T-helper 2 cell (primary cell): ENCODE results near the gene ME3.
A peak's percentile ranks its signal among the peaks of the same experiment; 100 is the strongest.
"Not testable (repeated sequence)": the region's sequence is repeated elsewhere in the genome, so short reads cannot be mapped to it uniquely, and the experiment has no call there.

ENCODE experiments used
- DNase-seq, 5 experiments: peaks; one replicate each; pipeline versions ENCODE4 v3.0.0 to v3.0.0-alpha.2; 2012 to 2022

Gene ME3

DNA sequence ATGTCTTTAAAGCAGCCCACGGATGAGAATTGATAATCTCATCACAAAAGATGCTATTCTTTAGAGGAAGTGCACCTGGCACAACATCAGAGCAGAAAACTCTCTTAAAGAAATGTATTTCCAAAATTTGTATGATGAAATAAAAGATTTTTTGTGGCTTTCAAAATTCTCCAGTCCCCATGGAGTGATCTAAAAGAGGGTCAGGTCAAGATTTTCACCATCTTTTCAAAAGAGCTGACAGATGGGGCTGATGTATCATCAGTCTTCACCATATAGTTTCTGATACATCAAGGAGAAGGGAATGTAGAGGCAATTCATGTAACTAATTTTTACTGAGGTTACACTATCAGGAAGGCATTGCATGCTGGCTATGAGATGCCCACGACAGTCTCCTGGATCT lies 11.7 kb downstream of the ME3 start:
- DNase-seq: no peak

DNA sequence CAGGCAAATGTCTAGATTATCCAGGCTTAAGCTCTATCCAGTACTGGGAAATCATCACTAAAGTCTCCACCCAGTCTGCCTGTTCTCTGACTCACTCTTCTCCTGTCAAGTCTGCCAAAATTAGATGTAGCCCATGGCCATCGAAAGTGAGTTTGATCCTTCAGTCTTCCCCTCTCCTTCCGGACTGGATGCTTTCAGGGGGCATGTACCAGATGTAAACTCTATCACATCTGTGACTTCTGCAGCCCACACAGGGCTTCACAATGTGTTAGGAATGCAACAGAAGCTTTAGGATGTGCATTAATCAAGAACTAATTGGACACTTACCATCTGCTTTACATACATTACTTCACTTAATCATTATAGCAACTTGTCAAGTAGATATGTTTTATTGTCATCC lies 12.3 kb downstream of the ME3 start:
- no peak for DNase-seq

DNA sequence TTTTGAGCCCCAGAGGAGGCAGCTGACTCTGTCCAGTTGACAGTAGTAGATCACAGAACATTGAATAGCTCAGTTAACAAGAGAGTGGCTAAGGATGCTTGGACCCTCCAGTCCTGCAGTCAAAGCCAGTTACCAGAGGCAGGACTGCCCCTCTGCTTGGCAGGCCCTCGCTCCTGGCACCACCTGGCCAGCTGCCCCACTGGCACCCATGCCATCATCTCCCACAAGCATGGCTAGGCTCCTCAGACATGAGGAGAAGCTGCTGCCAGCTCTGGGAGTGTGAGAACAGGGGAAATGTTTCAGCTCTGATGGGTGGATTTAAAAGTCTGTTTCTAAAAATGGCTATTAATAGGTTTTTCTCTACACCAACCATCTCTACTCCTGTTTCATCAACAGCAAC lies 13.9 kb downstream of the ME3 start:
- no peak for DNase-seq

DNA sequence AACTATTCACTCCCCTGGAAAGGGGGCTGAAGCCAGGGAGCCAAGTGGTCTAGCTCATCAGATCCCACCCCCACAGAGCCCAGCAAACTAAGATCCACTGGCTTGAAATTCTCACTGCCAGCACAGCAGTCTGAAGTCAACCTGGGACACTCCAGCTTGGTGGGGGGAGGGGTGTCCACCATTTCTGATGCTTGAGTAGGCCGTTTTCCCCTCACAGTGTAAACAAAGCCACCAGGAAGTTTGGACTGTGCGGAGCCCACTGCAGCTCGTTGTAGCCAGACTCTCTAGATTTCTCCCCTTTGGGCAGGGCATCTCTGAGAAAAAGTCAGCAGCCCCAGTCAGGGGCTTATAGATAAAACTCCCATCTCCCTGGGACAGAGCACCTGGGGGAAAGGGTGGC lies 27.2 kb downstream of the ME3 start:
- not testable (repeated sequence) for DNase-seq

DNA sequence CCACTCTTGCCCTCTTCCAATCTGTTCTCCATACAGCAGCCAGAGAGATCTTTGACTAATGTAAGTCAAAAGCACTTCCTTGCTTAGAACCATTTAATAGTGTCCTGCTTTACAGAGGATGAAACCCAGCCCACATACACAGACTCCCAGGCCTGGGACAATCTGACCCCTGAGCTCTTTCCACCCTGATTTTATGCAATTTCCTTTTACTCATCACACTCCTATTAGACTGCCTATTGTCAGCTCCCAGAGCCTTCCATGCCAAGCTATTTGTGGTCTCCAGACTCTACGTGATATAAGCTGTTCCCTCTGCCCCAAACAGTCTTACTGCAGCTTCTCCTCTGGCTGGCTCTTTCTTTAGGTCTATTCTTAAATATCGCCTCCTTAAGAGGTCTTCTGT lies 28.1 kb downstream of the ME3 start:
- no peak for DNase-seq

DNA sequence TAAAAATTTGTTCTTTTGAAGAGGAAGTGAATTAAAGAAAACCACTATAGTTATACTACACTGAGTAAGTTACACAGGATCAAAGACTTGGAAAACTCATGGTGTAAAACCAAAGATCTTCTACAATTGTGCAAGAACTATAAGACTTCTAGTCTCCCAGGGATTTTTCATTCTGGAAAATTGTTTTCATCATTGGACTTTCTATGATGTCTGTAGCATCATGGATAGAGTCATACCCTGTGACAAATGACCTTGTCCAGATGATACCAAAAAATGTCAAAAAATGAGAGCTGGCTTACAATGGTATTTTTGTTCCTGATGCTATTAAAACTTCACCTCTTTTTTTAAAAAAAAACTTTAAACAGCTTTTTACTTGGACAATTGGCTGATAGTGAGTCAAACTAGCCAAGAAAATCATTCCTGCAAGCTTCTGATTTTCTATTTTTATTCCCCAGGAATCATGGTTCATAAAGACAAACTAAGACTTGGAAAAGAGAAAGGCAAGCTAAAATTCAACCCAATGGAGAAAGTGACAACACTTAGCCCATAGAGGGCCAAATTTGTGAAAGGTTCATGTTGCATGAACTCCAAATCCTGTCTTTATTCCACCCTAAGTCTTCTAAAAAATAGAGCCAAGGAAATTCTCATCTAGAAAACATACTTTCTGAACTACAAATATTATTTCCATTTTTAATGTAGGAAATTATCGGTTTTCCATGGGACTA lies 30.7 kb downstream of the ME3 start:
- no peak for DNase-seq

DNA sequence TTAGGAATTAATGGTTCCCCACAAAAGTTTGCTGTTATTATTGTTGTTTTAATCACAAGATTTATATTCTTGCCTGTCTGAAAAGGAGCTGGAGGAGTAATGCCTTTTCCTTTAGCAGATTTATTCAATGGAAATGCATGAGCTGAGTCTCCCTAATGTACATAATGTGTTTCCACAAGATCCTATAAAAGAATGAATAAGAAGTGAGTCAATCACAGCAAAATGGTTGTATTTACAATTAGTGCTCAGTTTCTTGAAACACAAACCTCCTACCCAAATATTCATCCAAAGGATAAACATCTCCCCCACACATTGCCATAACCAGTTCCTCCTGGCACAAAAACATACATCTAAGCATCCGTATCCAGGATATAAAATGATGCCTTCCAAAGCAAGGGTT lies 33.3 kb downstream of the ME3 start:
- no peak for DNase-seq

DNA sequence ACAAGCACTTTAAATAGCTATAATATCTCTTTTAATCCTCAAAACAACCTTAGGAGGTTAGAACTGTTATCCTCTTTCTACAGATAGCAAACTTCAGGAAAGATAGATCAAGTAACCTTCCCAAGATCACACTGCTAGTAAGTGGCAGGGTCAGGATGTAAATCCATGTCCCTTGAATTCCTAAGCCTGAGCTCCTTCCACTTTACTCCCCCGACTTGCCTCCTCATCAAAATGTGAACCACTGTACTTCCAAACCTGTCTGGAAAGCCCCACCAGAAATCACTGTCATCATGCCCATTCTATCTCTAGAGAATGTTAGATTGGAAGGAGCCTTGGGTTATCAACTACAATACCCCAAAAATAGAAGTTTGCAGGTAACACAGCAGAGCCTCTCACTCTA lies 33.7 kb downstream of the ME3 start:
- DNase-seq: no peak

DNA sequence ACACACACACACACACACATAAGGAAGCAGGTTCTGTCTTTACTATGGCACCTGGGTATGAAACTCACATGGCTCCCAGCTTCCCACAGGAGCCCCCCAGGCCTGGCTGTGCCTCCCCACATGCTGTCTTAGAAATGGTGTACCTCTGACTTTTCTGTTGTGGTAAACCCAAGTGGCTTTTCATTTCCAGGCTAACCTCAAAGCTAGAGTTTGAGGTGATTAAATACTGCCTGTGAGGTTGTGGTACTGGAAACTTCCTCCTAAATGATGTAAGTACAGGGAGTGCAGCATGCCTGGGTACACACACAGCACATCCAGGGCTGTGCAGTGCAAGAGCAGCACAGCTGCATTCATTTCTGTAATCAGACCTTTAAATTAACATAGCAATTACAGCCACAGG lies 34.4 kb downstream of the ME3 start:
- peak in 1 of 5 experiments; percentile 74 for DNase-seq

DNA sequence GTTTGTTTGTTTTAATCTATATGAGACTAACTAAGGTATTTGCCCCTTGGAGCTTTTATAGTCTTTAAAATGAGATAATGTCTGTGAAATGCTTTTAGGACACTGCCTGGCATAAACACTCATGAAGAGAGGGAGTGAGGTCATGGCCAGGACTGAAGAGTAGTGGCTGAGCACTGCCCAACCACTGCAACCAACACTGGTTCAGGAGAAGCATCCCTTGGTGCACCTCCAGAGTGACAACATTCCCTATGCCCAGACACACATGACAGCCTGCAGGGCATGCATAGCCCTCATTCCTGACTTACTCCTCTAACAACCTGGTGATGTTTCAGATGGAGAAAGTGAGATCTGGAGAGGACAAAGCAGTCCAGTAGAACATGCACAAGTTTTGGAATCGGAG lies 36.1 kb downstream of the ME3 start:
- no peak for DNase-seq

DNA sequence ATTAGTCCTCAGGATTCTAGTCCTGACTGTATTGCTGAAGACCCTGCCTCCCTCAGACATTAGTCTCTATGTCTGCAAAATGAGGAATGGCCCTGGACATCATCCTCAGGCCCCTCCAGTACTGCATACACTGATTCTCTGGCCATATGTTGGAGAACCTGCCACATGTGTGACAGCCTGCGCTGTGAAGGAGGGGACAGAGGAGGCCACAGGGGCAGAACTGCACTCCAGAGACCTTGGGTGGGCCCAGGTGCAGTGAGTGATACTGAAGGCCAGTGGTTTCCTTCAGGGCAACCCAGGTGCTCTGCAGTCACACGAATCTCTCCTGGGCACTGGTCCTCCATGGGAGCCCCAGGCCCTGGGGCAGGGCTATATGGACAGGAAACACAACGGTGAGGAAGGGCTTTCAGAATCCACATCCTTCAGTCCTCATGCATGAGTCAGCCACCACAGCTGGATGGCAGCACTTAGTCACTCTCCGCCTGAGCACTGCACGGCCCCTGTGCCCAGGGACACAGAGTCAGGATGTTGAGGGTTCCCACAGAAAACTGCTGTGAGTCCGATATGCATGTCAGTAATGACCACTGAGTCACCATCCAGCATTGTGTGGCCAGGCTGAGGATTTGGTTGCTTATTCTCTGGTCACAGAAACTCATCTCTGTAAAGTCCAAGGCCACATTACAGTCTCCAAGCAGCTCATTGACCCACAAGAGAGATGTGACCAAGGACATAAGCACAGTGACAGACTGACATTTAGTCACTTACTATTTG lies 39.7 kb downstream of the ME3 start:
- DNase-seq: peak in 1 of 5 experiments; percentile 41

DNA sequence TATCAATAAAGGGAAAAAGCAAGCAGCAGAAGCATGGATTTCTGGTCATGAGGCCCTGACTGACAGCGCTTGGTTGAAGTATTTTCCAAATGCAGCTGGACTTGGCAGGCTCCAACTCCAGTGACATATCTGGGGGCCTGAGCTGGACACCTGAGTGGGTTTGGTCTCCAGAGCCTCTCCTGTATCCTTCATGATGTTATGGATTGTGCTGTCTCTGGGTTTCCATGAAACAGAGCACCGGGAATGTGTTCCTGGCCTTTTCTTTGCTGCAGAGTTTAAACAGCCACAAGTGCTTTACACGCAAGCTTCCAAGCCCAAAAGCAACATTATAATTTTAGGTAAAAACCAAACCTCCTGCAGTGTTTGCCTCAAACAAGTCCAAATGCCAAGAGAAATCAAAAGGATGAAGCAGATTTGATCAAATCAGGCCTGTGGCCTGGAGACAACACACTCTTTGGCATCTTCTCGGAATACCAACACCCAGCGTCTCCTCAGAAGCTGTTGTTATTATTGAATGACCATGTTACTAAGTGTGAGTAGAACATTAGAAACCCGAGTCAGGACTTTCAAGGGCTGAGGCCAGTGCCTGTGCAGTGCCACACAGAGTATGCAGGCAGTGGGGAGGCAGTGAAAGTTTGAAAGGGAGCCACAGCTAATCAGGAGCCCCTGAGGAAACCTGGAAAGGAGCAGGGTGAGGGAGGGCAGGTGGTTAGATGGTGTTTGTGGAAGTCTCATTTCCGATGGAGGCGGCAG lies 42.0 kb downstream of the ME3 start:
- no peak for DNase-seq

DNA sequence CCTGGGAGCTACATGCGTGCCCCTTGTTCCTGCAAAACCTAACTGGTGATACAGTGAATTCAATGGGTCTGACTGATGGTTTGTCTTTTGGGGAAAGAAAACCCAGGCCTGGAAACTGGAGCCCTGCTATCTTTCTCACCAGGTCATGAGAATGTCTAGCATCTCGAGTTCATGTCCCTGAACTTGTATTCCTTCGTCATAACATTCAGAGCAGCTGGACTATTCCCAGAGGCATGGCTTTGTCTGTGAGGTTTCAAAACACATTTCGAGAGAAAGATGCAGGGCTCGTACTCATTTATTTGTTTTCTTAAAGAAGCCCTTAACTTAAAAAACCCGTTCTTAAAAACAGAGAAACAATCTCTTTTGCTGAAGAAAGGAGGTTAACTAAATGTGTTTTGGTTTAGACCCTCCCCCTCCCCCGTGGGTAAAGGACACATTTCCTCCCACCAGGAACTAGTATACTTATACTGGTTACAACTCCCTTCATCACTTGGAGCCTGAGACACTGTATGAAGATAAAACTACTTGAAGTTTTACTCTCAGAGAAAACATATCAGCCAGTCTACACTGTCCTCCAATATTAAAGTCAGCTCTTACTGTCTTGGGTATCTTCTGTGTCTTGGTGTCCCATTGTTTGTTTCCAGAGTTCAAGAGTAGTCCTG lies 43.2 kb downstream of the ME3 start:
- no peak for DNase-seq

DNA sequence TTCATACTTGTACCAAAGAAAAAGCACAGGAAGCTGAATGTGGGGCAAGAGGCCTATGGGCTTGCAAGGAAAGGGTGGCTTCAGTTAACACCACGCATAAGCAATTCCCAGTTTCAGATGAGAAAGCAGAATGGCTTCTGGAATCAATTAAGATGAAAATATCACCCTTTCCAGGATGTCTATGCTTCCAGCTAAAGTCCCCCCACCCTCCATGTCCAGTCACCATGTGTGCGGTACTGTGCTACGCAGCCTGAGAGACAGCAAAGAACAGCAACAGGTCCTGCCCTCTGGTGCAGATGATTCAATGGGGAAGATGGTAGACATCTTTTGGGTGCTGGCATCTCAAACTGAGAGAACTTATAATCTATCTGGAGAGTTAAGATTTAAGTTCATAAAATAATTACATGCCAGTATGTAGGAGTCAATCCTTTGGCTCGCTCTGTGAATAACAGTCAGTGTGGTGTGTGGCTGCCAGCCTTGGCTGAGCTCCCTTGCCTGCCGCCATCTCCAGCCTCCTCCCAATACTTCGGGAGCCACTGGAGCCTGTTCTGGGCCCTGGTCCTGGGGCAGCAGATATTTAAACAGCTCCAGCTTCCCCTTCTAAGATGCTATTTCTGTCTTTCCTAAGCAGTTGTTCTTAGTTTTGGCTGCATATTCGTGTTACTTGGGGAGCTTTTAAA lies 44.5 kb downstream of the ME3 start:
- no peak for DNase-seq

DNA sequence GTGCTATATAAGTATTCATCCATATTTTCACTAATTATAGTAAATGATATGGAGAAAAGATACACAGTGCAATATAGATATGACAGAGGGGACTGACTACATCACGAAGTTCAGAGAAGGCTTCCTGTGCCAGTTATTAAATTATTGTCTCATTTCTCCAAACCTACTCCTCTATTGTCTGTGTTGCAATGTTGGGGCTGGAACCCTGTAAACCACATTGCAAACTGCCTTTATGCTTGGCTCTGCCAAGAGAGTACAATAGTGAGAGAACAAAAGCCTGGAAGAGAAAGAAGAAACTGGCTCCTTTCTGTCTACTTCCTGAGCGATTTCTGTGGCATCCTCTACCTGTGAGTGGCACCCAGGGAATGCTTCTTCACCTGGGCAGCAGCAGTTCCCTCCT lies 46.4 kb downstream of the ME3 start:
- no peak for DNase-seq

DNA sequence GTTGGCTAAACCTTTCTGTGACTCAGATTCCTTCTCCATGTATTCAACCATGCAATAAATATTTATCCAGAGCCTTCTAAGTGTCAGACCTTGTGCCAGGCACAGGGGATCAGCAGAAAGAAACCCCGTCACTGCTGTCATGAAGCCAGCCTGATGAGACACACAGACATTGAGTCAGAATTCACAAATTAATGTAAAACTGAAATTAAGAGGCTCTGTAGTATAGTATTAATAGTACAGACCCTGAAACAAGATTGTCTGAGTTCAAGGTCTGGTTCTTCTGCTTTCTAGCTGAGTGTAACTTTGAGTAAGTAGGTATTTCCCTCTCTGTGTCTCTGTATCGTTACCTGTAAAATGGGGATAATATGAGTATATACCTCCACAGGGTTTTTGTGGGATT lies 46.9 kb downstream of the ME3 start:
- DNase-seq: no peak

DNA sequence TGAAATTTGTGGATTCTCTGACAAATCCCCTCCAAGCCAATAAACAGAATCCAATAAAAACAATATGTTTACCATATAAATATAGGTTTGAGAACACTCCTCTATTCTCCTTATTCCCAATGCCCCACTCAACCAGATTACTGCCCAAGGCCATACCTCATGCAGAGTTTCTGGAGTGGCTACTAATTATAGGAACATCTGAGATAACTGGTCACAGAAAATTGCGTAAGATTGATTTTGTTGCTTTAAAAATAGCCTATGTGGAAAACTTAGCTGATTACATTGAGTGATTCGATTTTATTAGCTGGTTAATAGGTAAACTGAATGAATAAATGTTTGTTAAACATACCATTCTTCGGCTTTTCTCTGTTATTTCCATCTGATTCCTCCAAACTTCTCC lies 48.0 kb downstream of the ME3 start:
- DNase-seq: no peak

DNA sequence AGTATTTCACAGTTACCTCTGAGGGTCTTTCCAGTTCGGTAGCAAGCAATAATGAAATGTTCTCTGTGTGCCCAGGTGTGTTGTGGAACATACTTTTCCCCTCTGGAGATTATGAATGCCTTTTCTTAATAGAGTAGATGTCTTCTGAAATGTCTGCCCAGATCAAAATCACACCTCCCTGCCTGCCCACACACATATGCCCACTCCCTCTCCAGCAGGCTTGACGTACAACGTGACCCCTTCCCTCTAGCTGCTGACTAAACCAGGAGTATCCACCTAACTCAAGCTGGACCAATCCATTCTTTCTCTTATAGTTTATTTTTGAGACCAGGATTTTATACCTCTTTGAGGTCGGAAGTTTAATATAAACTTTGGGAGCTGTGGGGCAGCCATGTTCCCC lies 48.7 kb downstream of the ME3 start:
- no peak for DNase-seq

DNA sequence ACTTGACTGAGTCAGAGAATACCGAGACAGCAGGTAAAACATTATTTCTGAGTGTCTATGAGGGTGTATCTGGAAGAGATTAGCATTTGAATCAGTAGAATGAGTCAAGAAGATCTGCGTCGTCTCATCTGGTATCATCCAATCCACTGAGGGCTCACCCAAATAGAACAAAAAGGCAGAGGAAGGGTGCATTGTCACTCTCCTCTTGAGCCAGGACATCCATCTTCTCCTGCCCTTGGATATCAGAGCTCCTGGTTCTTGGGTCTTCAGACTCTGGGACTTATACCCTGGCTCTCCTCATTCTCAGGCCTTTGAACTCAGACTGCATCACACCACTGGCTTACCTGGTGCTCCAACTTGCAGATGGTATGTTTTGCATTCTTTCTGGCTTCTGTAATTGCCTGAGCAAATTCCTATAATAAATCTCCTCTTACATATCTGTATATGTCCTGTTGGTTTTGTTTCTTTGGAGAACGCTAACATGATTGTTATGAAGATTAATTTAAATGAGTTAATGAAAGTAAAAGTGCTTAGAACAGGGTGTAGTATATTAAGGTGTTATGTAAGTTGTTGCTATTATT lies 49.3 kb downstream of the ME3 start:
- no peak for DNase-seq

DNA sequence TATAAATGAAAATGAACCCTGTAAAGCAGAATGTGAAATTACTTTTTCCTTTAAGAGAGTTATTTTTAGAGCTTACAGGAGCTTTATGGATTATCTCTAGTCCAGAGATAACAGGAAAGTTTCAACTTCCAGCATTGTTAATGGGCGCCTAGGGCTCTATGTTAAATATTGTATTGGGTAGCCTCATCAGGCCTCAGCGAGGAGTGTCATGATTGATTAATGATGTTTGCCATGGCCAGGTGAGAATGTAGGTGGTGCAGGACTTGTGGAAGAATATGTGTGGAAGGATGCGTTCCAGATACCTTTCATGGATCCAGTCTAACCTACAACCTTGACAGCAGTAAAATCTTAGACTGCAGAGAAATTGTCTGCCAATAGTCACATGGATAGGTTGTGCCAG lies 50.6 kb downstream of the ME3 start:
- DNase-seq: no peak

DNA sequence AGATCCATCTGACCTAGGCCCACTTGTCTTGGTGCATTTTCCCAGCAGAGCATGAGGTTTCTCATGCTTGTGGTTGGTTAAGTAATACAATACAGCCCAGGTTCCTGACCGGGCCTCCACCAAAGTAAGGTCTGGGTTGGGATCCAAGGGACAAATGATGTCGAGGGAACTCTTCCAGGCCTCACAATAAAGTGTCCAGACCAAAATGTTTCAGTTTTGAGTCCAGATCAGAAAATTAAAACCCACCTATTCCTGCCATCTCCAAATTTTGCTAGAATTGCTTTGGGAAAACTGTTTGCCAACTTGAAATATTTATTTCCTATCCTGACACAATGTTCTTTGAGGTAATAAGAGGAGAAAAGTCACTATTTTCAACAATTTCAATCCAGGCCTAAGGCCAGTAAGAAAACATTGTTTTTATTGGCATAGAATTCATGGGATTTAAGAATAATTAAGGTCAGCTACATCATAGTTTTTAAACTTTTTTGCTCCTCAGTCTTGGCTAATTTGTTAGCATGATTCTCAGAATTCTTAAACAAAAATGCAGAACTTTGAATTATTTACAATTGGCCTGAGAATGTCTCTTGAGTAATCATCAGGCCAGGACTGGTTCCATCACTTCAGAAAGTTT lies 51.4 kb downstream of the ME3 start:
- DNase-seq: no peak

DNA sequence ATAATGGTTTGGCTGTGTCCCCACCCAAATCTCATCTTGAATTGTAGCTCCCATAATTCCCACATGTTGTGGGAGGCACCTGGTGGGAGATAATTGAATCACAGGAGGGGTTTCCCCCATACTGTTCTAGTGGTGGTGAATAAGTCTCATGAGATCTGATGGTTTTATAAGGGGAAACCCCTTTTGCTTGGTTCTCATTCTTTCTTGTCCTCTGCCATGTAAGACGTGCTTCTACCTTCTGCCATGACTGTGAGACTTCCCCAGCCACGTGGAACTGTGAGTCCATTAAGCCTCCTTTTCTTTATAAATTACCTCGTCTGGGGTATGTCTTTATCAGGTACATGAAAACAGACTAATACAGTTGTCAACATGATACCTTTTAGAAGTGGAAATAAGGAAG lies 53.0 kb downstream of the ME3 start:
- not testable (repeated sequence) for DNase-seq
